SK-N-SH (cell line): Measurements from ENCODE around the gene CORO1A.
"Not testable (repeated sequence)": the region's sequence is repeated elsewhere in the genome, so short reads cannot be mapped to it uniquely, and the experiment has no call there.

Experiments
- CTCF ChIP-seq: fragments of 200-600 bp; sonication (generic); IDR thresholded peaks from 2 replicates; pipeline ENCODE4 v1.6.1; 2017; ENCODE audit warnings: antibody characterized with exemption, mild to moderate bottlenecking, moderate library complexity
- EP300 ChIP-seq, 2 experiments: IDR thresholded peaks; 2 replicates each; pipeline versions ENCODE4 v1.4.0 to v1.6.1; 2012; ENCODE audit warnings: borderline replicate concordance in 1 of 2, low read depth in 1 of 2, low read length in 1 of 2
- GATA2 ChIP-seq: sonication (generic); formaldehyde crosslinking; IDR thresholded peaks from 2 replicates; pipeline ENCODE4 v1.5.0; 2020; ENCODE audit warnings: mild to moderate bottlenecking, missing genetic modification reagents
- MAX ChIP-seq: IDR thresholded peaks from 2 replicates; pipeline ENCODE4 v1.4.0; 2012; ENCODE audit warnings: low read depth
- PBX3 ChIP-seq: IDR thresholded peaks from 2 replicates; pipeline ENCODE4; 2012
- POLR2AphosphoS5 ChIP-seq: IDR thresholded peaks from 2 replicates; pipeline ENCODE4 v1.6.1; 2012; ENCODE audit warnings: low read depth, low read length
- RAD21 ChIP-seq: IDR thresholded peaks from 2 replicates; pipeline ENCODE4 v1.6.1; 2012; ENCODE audit warnings: mild to moderate bottlenecking, low read length
- REST ChIP-seq: IDR thresholded peaks from 2 replicates; pipeline ENCODE4 v1.6.1; 2012; ENCODE audit warnings: mild to moderate bottlenecking, low read depth, low read length, moderate library complexity
- SMC3 ChIP-seq: IDR thresholded peaks from 2 replicates; pipeline ENCODE4 v1.6.1; 2012; ENCODE audit warnings: low read depth, low read length, improper control_type of control experiment
- TEAD4 ChIP-seq: IDR thresholded peaks from 2 replicates; pipeline ENCODE4 v1.4.0; 2012; ENCODE audit warnings: mild to moderate bottlenecking, borderline replicate concordance; ENCODE audit not compliant: insufficient read depth
- USF1 ChIP-seq: IDR thresholded peaks from 2 replicates; pipeline ENCODE4 v1.4.0; 2012; ENCODE audit warnings: low read depth, borderline replicate concordance
- USF2 ChIP-seq: fragments of 150-350 bp; IDR thresholded peaks from 2 replicates; pipeline ENCODE4 v1.6.1; 2017; ENCODE audit warnings: antibody characterized with exemption, low read length, low read depth, borderline replicate concordance
- YY1 ChIP-seq: IDR thresholded peaks from 2 replicates; pipeline ENCODE4 v1.4.0; 2012; ENCODE audit warnings: low read depth, mild to moderate bottlenecking

GRCh38 chr16:30191158-30191557 lies 7.8 kb downstream of the CORO1A start:
- TF ChIP-seq CTCF; YY1; USF1; POLR2AphosphoS5; TEAD4; PBX3; USF2; GATA2; SMC3; EP300 (IDR thresholded peaks at IDR 0.05; ENCODE audit: borderline replicate concordance in 1 of 2, low read depth in 1 of 2, low read length in 1 of 2); RAD21; REST; MAX: not testable (repeated sequence)
